SU-DHL-6 (cell line): ENCODE measurements around the gene RBM26.

Experiments
- CTCF ChIP-seq: fragments of 200-600 bp; sonication (generic); IDR thresholded peaks from one replicate; pipeline ENCODE4 v1.5.1; 2017; ENCODE audit warnings: antibody characterized with exemption, mild to moderate bottlenecking, low read length, moderate library complexity; ENCODE audit not compliant: insufficient read depth, poor library complexity, severe bottlenecking
- EZH2phosphoT487 ChIP-seq: fragments of 200-600 bp; sonication (generic), shearing (Covaris generic); conservative IDR thresholded peaks from 2 replicates; pipeline ENCODE4 v1.6.1; 2018; ENCODE audit warnings: mild to moderate bottlenecking, antibody characterized with exemption, low read length, moderate library complexity, mixed read lengths

GRCh38 chr13:79306650-79307049 is 99.4 kb downstream of the RBM26 start:
- no peak for TF ChIP-seq CTCF
- TF ChIP-seq EZH2phosphoT487 = no peak
